Nephron progenitor cell (in vitro differentiated cells): Measurements from ENCODE around the gene NME9.

Source experiments
- DNase-seq: peaks from one replicate; pipeline ENCODE4 v3.0.0; 2021
- H3K27ac Mint-ChIP-seq: 2 replicates; pipeline ENCODE4 v1.8.0; 2021; ENCODE audit warnings: mild to moderate bottlenecking, moderate library complexity, mixed read lengths
- H3K27me3 Mint-ChIP-seq: 2 replicates; pipeline ENCODE4 v1.8.0; 2021; ENCODE audit warnings: mild to moderate bottlenecking, low read depth, mixed read lengths; ENCODE audit not compliant: poor library complexity
- H3K36me3 Mint-ChIP-seq: 2 replicates; pipeline ENCODE4 v1.8.0; 2021; ENCODE audit warnings: low read depth, mixed read lengths
- H3K4me1 Mint-ChIP-seq: 2 replicates; pipeline ENCODE4 v1.8.0; 2021; ENCODE audit warnings: mixed read lengths
- H3K4me3 Mint-ChIP-seq: 2 replicates; pipeline ENCODE4 v1.8.0; 2021; ENCODE audit warnings: mild to moderate bottlenecking, moderate library complexity, mixed read lengths
- H3K9me3 Mint-ChIP-seq: 2 replicates; pipeline ENCODE4 v1.8.0; 2021; ENCODE audit warnings: mild to moderate bottlenecking, moderate library complexity, mixed read lengths
- CTCF ChIP-seq: fragments of 200-600 bp; sonication (generic); IDR thresholded peaks from 2 replicates; pipeline ENCODE4 v1.5.0; 2021; ENCODE audit warnings: antibody characterized with exemption

NME9 gene

DNA sequence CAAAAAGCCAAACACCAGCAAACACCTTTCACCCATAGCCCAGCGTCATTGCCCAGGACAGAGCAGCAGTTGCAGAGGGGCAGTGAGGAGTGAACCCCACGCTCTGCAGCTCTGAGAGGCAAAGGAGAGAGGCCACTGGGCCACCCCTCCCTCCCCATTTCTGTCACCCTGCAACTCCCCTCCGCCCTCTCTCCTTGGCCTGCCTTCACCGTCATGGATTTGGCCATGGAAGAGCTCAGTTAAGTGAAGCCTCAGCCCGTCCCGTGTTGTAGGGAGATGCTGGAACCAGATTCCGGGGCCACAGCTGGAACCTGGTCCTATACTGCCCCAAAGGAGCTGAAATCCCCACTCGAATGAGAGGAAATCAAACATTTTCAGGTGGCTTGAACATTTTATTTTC, 40.7 kb upstream of the NME9 start:
- Mint-ChIP-seq H3K9me3 (peaks cover 13% of the 10 kb centered on the region), H3K27me3 (peaks cover 5% of the 10 kb centered on the region), H3K4me1 (peaks cover 30% of the 10 kb centered on the region), H3K36me3 (peaks cover 33% of the 10 kb centered on the region), H3K27ac (no peak overlapping the region), H3K4me3 (no peak overlapping the region)
- TF ChIP-seq CTCF = no peak
- no peak for DNase-seq

GRCh38 chr3:138369151-138369900, 39.7 kb upstream of the NME9 start:
- peaks cover 23% of the 10 kb centered on the region for H3K36me3 Mint-ChIP-seq
- no peak for TF ChIP-seq CTCF
- peaks cover 10% of the 10 kb centered on the region for H3K9me3 Mint-ChIP-seq
- peaks cover under 1% of the 10 kb centered on the region for H3K27me3 Mint-ChIP-seq
- no peak for DNase-seq
- no peak overlapping the region for H3K4me3 Mint-ChIP-seq
- H3K4me1 Mint-ChIP-seq = peaks cover 26% of the 10 kb centered on the region
- H3K27ac Mint-ChIP-seq = no peak overlapping the region

GRCh38 chr3:138367911-138368310, 38.3 kb upstream of the NME9 start:
- Mint-ChIP-seq H3K4me3 (no peak overlapping the region), H3K36me3 (peaks cover 9% of the 10 kb centered on the region), H3K9me3 (peaks cover 3% of the 10 kb centered on the region), H3K27me3 (no peaks in the 10 kb centered on the region), H3K27ac (no peak overlapping the region), H3K4me1 (peaks cover 33% of the 10 kb centered on the region)
- TF ChIP-seq CTCF = no peak
- no peak for DNase-seq

DNA sequence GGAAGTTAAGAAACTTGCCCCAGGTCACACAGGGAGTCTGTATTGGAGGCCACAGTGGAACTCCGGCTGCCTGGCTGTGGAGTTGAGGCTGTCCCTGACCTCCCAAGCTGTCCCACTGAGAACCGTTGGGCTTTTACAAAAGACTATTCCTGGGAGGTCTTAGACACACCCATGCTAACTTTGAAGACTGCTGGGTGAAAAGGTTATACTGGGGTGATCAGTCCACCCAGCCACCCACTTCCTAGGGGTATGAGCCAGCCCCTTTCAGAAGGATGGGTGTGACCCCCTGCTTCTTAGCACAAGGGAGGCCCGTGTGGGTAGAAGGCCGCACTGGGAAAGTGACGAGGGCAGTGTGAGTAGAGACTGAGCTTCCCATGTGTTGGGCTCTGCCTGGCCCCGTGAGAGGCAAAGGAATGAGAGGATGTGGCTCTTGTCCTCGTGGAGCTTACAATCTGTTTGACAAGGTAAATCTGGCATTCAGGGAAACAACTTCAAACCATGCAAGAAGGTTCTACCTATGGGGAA, 37.7 kb upstream of the NME9 start:
- DNase-seq = no peak
- peaks cover 6% of the 10 kb centered on the region for H3K36me3 Mint-ChIP-seq
- H3K9me3 Mint-ChIP-seq = peaks cover 3% of the 10 kb centered on the region
- peaks cover 38% of the 10 kb centered on the region for H3K4me1 Mint-ChIP-seq
- TF ChIP-seq CTCF = no peak
- no peaks in the 10 kb centered on the region for H3K27me3 Mint-ChIP-seq
- H3K4me3 Mint-ChIP-seq = no peak overlapping the region
- no peak overlapping the region for H3K27ac Mint-ChIP-seq

- H3K27me3 Mint-ChIP-seq = no peaks in the 10 kb centered on the region
- no peak for TF ChIP-seq CTCF
- no peak overlapping the region for H3K4me3 Mint-ChIP-seq
- peaks cover 40% of the 10 kb centered on the region for H3K4me1 Mint-ChIP-seq
- H3K9me3 Mint-ChIP-seq = peaks cover 3% of the 10 kb centered on the region
- no peak for DNase-seq
- peaks cover 6% of the 10 kb centered on the region for H3K36me3 Mint-ChIP-seq
- H3K27ac Mint-ChIP-seq = no peak overlapping the region
These were observed 36.5 kb upstream of the NME9 start for GRCh38 chr3:138366006-138366759.
